ENCODE data around the gene PTPRN2.

DNA sequence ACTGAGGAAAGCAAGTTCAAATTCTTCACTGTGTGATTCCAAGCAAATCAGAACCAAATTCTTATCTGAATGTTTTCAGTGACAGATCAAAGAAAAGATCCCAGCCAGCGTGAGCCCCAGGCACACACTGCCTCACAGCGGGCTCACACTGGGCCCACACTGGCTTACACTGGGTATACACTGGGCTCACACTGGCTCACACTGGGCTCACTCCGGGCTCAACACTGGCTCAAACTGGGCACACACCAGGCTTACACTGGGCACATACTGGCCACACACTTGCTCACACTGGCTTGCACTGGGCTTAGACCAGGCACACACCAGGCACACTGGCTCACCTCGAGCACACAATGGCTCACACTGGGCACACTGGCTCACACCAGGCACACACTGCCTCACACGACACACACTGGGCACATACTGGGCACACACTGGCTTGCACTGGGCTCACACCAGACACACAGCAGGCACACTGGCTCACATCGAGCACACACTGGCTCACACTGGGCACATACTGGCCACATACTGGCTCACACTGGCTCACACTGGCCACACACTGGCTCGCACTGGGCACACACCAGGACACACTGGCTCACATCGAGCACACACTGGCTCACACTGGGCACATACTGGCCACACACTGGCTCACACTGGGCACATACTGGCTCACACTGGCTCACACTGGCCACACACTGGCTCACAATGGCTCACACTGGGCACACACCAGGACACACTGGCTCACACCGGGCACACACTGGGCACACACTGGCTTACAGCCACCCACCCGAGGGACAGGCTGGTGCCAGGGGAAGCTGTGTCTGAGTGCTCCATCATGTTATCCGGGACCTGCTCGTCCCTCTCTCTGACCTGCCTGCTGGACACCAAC is 156.3 kb downstream of the PTPRN2 start:
- no peak for TF ChIP-seq GATA2 (IDR thresholded peaks at IDR 0.05; ENCODE audit: low read depth, low read length)
- TF ChIP-seq GATA3 (IDR thresholded peaks at IDR 0.05; ENCODE audit: low read depth, low read length), result no peak

Measured in SH-SY5Y (cell line).